Measurements from ENCODE around the gene FTL. TPM values are rescaled to one million over a fixed set of nuclear protein-coding genes. Genes with fewer than 3 reads are reported as not detected.

FTL gene
- total RNA-seq, 6 experiments from 2014 or later, result 2,438 to 4,450 (median 3,824) TPM

GRCh38 chr19:48977061-48977460, 12.0 kb downstream of the FTL start:
- Mint-ChIP-seq H3K27ac (no peak overlapping the region), H3K4me1 (ENCODE audit: low read depth) (peaks cover 21% of the 10 kb centered on the region), H3K27me3 (ENCODE audit: insufficient read depth) (no peaks in the 10 kb centered on the region; the same call in 1 of the 2 replicates), H3K9me3 (no peaks in the 10 kb centered on the region), H3K36me3 (ENCODE audit: low read depth) (peaks cover 35% of the 10 kb centered on the region), H3K4me3 (no peak overlapping the region)
- no peak for TF ChIP-seq CTCF (IDR thresholded peaks at IDR 0.05)
- no peak for DNase-seq

GRCh38 chr19:48982280-48982679, 17.2 kb downstream of the FTL start:
- H3K36me3 Mint-ChIP-seq (ENCODE audit: low read depth), result peaks cover 36% of the 10 kb centered on the region
- H3K9me3 Mint-ChIP-seq, result no peaks in the 10 kb centered on the region
- no peaks in the 10 kb centered on the region; the same call in 1 of the 2 replicates for H3K27me3 Mint-ChIP-seq (ENCODE audit: insufficient read depth)
- peaks cover 21% of the 10 kb centered on the region for H3K4me1 Mint-ChIP-seq (ENCODE audit: low read depth)
- no peak for DNase-seq
- no peak overlapping the region for H3K4me3 Mint-ChIP-seq
- peak overlapping the region; percentile 53; the same call in 1 of the 2 replicates for H3K27ac Mint-ChIP-seq
- no peak for TF ChIP-seq CTCF (IDR thresholded peaks at IDR 0.05)

- Mint-ChIP-seq H3K4me1 (ENCODE audit: low read depth) (peaks cover 8% of the 10 kb centered on the region), H3K27me3 (ENCODE audit: insufficient read depth) (no peaks in the 10 kb centered on the region), H3K9me3 (no peaks in the 10 kb centered on the region), H3K4me3 (no peak overlapping the region), H3K27ac (no peak overlapping the region), H3K36me3 (ENCODE audit: low read depth) (peaks cover 36% of the 10 kb centered on the region)
- no peak for TF ChIP-seq CTCF (IDR thresholded peaks at IDR 0.05)
- no peak for DNase-seq
Observed at GRCh38 chr19:48985711-48986110, 20.6 kb downstream of the FTL start.

DNA sequence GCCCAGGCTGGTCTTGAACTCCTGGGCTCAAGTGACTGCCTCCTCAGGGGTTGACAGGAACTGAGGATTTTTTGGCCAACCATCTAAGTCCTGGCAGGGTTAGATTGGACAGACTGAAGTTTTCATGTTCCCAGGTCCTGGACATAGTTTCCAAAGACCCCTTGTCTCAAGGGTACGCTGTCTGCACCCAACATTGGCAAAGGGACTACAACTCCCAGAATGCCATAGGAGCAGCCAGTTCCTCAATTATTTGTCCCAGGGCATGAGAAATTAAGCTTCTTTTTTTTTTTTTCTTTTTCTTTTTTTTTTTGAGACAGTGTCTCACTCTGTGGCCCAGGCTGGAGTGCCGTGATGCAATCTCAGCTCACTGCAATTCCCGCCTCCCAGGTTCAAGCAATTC, 21.1 kb downstream of the FTL start:
- H3K27ac Mint-ChIP-seq, result no peak overlapping the region
- peaks cover 13% of the 10 kb centered on the region for H3K4me1 Mint-ChIP-seq (ENCODE audit: low read depth)

GRCh38 chr19:48987323-48987722, 22.2 kb downstream of the FTL start:
- H3K27ac Mint-ChIP-seq, result no peak overlapping the region
- H3K4me3 Mint-ChIP-seq, result no peak overlapping the region
- H3K27me3 Mint-ChIP-seq (ENCODE audit: insufficient read depth), result no peaks in the 10 kb centered on the region; the same call in 1 of the 2 replicates
- TF ChIP-seq CTCF (IDR thresholded peaks at IDR 0.05), result no peak
- H3K9me3 Mint-ChIP-seq, result no peaks in the 10 kb centered on the region
- no peak for DNase-seq
- peaks cover 35% of the 10 kb centered on the region for H3K36me3 Mint-ChIP-seq (ENCODE audit: low read depth)
- H3K4me1 Mint-ChIP-seq (ENCODE audit: low read depth), result peaks cover 13% of the 10 kb centered on the region

More for the DNA sequence above, 21.1 kb downstream of the FTL start:
- no peaks in the 10 kb centered on the region for H3K9me3 Mint-ChIP-seq
- no peaks in the 10 kb centered on the region; the same call in 1 of the 2 replicates for H3K27me3 Mint-ChIP-seq (ENCODE audit: insufficient read depth)
- no peak for TF ChIP-seq CTCF (IDR thresholded peaks at IDR 0.05)
- no peak overlapping the region for H3K4me3 Mint-ChIP-seq
- peaks cover 40% of the 10 kb centered on the region for H3K36me3 Mint-ChIP-seq (ENCODE audit: low read depth)
- DNase-seq, result no peak

DNA sequence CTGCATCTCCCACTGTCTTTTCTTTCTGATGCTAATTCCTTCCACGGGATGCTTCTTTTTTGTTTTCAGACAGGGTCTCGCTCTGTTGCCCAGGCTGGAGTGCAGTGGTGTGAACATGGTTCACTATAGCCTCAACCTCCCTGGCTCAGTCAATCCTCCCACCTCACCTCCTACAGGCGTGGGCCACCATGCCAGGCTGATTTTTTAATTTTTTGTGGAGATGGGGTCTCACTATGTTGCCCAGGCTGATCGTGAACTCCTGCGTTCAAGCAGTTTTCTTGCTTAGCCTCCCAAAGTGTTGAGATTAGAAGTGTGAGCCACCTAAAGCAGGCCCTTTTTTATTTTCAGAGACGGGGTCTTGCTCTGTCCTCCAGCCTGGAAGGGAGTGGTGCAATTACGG, 23.2 kb downstream of the FTL start:
- Mint-ChIP-seq H3K27me3 (ENCODE audit: insufficient read depth) (no peaks in the 10 kb centered on the region; the same call in 1 of the 2 replicates), H3K36me3 (ENCODE audit: low read depth) (peaks cover 30% of the 10 kb centered on the region), H3K4me3 (no peak overlapping the region), H3K4me1 (ENCODE audit: low read depth) (peaks cover 13% of the 10 kb centered on the region), H3K9me3 (no peaks in the 10 kb centered on the region), H3K27ac (no peak overlapping the region)
- no peak for TF ChIP-seq CTCF (IDR thresholded peaks at IDR 0.05)
- no peak for DNase-seq

Data from HFFc6 (cell line).